HG02870 (cell line): Measurements from ENCODE around the gene USP6.
"Not testable (repeated sequence)": the region's sequence is repeated elsewhere in the genome, so short reads cannot be mapped to it uniquely, and the experiment has no call there.

Experiments used
- ATAC-seq: cut with Tn5 transposase; IDR thresholded peaks from one replicate; pipeline ENCODE4 v1.9.1; 2021; ENCODE audit warnings: mild to moderate bottlenecking, moderate library complexity; ENCODE audit not compliant: unreplicated experiment

The USP6 gene

DNA sequence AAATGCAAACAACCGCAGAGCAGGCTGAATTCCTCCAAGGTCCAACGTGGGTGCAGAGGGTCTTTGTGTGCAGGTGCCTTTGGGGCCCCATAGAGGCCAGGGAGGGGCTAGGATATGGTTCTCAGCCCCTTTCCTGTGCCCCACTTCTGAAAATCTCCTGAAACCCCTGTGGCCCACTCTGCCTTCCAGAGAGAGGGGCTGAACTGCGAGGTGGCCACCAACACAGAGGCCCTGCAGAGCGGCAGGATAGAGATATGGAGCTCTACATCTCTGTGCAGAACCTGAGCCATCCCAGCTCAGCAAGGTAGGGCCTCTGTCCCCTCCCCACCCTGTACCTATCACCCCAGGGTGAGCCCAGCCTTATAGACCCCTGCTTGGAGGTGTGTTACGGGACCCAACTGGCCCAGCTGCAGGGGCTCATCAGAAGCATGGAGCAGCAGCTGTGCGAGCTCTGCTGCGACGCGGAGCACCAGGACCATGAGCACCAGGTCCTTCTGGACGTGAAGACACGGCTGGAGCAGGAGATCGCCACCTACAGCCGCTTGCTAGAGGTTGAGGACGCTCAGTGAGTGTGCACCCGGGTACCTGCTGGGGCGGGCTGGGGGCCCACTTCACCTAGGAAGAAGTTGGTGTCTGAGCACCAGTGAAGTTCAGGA is 5.5 kb downstream of the USP6 start:
- no peak for ATAC-seq

DNA sequence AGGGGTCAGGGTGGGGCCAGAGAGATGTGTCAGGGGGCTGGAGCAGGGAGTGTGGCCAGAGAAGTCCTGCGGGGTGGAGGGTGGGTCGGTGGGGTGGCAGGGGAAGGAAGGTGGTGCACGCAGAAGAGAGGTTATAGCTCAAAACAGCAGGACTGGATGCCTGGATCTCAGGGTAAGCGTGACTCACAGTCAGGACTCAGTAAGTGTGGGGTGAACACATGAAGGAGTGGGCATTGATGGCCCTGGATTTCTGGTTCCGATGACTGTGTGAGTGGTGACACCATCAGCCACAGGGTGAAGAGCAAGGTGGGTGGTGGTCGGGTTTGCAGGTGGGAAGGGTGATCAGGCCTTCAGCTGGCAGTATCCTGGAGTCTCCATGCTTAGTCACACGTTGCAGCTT is 6.2 kb downstream of the USP6 start:
- not testable (repeated sequence) for ATAC-seq

DNA sequence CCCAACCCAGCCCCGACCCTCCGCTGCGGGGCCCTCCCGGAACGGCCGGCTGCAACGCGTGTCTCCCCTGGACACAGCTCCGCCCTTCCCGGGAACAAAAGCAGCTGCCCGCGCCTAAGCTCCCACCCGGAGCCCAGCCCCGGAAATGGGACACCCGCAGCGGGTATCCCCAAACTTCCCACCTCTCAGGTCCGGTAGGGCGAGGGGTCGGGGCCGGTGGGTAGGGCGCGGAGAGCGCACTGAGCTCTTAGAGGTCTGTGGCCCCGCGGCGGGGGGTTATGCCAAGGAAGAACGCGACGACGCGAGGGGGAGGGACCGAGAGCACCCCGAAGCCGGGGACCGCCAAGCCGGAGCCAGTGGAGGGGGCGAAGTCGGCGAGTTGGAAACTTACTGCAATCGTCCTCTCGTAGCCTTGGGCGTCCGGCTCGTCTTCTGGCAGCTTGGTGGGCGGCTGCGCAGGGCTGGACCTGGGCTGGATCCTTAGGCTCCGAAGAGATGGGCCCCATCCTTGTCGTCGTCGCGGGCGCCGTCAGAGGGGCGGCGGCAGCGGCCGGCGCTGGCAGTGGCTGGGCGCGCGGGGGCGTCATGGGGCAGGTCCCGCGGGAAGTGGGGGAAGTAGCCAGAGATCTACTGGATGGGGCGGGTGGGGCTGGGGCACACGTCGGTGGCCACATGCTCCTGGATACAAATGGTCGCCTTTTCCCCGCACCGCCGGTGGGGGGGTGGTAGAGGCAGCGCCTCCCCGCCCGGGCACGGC is 6.9 kb downstream of the USP6 start:
- no peak for ATAC-seq

DNA sequence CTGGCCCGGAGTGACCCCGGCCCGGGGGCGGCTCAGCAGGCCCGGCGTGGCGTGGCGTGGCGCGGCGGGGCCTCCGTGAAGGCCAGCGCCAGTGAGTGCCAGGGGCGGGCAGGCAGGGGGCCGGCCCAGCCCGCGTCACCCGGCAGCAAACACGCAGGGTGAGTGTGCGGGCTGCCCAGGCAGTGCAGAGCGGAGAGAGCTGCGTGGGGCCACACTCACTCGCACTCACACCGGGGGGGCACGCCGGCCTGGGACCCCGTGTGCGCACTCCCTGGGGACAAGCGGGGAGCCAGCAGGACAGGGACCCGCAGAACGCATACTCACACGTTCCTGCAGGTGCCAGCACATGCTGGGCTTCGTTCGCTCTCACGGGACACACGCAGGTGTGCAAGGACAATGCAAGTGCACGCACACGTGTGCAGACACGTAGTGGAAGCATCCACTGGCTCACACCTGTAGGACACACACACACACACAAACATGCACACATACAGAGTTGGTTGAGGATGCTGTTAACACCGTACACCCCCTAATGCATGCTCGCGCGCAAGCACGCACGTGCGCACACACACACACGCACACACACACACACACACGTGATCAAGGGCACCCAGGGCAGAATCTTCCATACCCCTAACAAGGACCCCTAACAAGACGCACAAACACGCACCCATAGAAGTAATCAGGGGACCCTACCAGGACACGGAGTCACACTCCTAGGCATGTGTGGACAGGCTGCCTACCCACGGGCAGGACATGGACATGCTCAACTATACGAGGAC is 7.7 kb downstream of the USP6 start:
- ATAC-seq, result no peak

DNA sequence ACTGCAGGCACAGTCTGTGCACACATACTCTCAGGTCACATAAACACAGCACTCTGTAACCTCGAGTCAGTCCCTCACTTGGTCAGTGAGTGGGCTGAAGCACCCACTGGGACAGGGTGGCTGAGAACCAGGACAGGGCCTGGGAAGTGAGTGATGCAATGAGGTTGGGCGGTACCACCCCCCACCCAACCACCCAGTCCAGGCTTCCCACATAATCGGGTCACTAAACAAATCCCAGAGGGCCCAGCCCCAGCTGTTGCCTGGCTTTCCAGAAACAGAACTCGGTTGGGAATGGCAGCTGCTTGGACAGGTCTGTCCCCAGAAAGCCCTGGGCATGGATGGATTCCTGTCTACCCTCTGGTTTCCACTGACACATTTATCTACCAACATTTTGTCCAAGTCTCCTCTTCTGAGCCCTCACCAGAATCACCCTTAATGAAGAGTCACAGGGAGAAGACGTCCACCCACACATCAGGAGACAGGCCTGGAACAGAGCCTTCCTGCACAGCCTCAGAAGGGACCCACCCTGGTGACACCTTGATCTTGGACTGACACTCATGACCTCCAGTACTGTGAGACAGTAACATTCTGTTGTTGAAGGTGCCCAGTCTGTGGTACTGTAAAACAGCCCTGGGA is 8.4 kb downstream of the USP6 start:
- not testable (repeated sequence) for ATAC-seq

DNA sequence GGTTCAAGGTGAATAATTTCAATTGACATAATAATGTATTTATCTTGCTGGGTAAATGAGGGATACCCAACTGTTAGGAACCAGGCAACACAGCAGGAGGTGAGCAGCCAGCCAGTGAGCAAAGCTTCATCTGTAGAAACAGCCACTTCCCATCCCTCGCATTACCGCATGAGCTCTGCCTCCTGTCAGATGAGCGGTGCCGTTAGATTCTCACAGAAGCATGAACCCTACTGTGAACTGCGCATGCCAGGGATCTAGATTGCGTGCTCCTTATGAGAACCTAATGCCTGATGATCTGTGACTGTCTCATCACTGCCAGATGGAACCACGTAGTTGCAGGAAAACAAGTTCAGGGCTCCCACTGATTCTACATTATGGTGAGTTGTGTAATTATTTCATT is 9.1 kb downstream of the USP6 start:
- not testable (repeated sequence) for ATAC-seq

DNA sequence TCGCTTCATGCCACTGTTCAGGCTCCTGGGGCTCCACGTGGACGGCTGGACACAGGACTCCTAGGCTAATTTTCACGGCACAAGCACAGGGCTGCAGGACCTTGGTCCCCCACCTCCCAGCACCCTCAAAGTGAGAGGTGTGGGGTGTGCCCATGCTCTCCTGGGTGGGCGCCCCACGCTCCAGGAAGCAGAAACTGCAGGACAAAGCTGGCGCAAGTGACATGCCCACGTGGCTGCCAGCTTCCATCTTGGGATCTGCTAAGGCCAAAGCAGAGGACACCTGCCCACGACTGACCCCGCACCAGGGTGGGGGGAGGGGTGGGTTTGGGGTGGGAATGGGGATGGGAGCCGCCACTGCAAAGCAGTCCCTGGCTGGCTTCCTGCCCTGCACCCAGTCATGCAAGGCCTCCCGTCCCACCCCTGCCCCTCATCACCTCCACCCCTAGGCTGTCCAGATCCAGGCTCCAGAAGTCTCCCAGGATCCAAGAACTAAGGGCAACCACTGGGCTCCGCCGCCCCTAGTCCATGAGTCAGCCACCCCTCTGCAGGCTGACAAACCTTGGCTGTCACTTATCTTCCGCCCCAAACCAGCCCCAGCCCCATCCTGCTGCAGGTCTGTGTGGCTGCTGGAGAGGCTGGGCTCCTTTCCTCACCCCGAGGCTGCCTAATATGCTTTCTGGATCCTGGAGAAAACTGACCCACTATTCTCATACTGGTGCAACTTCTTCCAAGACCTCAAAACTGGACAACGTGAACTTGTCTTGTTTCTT is 11.1 kb downstream of the USP6 start:
- ATAC-seq, result no peak

DNA sequence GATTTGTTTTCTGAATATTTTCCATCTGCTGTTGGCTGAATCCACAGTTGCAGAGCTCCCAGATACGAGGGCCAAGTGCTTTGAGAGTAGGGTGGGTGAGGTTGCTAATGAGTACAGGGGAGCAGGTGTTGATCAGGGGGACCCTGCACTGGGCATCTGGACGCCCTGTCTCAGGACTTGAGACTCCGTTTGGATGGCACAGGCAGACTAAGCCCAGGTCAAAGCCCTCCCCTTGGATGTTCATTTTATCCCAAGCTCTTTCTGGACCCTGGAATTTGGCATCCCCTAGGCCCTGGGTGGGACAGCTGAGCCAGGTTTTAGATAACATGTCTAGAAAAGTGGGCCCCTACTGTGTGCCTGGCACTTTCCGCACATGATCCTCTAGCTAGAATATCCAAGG is 12.1 kb downstream of the USP6 start:
- ATAC-seq, result no peak

DNA sequence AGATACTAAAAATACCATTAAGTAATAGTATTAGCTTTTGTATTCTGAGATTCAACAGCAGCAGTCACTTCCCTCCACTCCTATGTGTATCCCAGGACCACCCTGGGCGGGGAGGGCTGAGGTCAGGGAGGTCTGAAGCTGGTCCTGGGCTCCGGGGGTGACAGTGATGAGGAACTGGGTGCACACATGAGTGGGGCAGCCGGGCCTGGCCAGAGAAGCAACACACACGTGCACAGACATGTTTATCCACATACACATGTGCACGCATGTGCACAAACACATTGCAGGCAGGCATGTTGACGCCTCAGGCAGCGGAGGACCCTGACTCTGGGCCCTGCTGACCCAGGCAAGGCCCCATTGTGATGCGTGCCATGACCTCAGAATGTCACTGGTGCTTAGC is 12.6 kb downstream of the USP6 start:
- ATAC-seq, result not testable (repeated sequence)

DNA sequence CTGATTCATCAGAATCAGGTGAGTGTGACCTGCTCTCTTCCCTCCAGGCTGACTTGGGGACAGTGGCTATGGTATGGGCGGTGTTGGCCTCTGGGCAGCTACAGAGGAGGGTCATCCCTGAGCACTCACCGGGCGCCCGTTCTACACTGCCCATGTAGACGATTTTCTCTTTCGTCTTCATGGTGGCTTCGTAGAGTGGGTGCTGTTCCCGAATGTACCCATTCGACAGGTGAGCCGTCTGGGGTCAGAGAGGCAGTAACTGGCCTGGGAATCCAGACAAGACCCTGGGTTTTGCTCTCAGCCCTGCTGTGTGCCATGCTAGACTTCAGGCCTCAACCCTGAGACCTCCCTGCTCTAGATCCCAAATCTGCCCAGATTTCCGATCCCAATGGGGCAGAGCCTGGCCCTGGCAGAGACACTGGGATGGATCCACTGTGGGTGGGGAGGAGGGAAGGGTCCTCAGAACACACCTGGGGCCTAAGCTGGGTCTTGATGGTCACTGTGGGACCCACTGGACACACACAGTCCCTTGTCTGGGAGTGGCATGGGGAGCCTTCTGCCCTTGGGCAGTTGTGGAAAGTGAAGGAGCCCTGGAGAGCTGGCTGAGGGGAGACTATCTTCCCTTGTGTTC is 13.2 kb downstream of the USP6 start:
- no peak for ATAC-seq

DNA sequence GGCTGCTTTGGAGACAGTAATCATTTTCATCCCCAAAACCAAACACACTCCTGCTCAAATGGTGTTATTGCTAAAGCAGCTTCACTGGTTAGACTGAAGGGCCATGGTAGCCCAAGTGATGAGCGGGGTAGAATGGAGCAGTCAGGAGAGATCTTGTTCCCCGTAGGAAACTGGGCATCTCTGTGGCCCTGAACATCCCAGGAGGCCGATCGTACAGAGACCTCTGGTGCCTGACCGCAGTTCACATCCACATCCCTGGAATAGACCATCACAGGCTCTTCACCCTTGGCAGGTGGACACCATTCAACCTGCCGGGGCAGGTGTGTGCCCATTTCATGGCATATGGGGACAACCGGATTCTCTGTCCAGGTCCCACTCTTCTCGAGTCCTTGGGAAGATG is 13.9 kb downstream of the USP6 start:
- not testable (repeated sequence) for ATAC-seq

DNA sequence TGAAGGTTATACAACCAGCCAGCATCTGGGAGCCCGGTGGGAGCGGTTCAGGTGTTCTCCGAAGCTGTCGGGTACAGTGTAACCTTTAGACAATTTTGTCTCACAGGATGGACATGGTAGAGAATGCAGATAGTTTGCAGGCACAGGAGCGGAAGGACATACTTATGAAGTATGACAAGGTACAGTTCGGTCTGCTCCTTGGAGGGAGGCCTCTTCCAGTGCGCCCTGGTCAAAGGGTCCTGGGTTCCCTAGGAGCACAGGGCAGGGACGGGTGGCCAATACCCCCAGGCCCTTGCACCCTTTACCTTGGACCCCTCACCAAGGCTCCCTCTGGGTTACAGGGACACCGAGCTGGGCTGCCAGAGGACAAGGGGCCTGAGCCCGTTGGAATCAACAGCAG is 14.4 kb downstream of the USP6 start:
- not testable (repeated sequence) for ATAC-seq

DNA sequence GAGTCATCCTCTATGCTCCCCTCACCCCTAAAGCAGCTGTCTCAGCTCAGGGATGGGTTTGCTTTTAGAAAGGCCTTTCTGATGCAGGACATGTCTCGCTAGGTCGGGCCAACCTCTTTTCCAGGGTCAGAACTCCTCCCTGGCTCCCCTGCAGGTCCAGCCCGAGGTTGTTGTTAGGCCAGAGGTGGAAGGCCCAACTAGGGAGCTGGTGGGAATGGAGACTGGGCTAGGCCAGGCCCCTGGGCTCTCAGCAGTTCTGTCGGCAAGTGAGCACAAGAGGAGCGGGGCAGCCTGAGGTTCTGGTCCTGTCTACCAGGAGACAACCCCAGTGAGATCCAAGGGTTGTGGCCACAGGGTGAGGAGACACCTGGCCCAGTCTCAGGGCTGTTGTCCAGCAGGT is 14.9 kb downstream of the USP6 start:
- not testable (repeated sequence) for ATAC-seq

DNA sequence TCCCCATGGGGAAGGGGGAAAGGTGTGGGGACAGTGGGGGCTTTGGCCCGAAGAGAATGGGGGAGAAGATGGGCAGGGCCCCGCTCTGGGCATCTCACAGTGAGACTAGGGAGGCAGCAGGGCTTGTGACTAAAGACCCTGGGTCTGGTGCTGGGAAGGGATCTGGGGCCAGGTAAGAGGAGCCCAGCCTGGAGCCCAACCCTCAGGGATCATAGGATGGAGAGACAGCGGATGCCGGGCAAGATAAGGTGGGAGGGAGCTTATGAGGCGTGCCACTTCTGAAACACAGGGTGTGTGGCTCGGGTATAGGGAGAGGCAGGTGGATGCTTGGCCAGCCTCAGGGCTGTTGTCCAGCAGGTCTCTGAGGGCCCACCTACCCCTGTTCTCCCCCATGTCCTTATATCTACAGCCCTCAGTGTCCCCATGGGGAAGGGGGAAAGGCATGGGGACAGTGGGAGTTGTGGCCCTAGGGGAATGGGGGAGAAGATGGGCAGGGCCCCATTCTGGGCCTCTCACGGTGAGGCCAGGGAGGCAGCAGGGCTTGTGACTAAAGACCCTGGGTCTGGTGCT is 15.4 kb downstream of the USP6 start:
- ATAC-seq, result no peak

DNA sequence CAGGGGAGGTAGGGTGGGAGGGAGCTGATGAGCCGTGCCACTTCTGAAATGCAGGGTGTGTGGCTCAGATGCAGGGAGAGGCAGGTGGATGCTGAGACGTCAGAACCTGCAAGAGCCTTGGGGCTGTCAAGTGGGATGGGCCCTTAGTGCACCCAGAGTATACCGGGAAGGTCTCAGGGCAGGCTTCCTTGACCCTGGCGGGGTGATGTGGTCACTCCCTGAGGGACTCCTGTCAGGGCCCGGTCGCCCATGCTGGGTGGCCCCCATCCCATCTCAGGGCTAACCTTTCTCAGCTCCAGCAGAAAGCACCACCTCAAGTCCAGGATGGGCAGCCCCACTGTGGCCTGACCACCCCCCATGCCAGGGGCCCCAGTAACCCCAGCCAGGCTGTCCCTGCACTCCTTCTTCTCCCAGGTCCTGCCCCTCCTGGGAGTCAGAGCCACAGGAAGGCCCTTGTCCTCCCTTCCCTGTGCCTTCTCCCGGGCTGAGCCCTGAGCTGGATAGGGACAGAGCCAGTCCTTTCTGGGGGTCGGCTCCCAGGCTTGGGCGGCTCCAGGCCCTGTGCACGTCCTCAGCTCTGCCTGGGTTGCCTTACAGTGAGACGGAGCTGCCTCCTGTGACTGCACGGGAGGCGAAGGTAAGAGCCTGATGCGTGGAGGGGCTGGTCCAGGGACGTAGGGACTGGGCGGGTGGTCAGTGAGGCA is 16.1 kb downstream of the USP6 start:
- not testable (repeated sequence) for ATAC-seq

DNA sequence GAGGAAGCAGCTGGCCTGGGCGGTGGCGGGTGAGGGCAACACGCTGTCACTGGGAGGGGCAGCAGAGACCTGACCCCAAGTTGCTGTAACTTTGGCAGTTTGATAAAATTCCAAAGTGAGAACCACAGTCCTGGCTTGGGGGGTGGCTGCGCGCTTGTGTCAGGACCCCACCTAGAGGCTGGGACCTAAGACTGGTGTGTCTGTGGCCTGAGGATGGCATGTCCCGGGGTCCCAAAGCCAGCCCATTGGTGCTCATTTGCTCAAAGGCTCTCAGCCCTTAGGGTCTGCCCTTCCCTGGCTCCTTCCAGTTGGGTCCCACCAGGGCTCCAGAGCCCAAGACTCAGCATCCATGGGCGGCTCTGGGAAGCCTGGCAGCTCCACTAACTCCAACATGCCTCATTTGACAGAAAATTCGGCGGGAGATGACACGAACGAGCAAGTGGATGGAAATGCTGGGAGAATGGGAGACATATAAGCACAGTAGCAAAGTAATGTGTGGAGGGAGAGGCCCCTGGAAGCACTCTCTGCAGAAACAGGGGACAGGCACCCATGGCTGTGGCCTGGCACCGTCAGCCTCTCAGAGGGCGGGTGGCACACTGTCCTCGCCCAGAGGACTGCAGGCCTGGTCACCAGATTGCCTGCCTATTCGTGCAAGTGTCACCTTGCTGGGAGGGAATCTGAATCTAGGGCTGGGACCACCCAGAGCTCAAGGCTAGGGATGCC is 16.8 kb downstream of the USP6 start:
- not testable (repeated sequence) for ATAC-seq

DNA sequence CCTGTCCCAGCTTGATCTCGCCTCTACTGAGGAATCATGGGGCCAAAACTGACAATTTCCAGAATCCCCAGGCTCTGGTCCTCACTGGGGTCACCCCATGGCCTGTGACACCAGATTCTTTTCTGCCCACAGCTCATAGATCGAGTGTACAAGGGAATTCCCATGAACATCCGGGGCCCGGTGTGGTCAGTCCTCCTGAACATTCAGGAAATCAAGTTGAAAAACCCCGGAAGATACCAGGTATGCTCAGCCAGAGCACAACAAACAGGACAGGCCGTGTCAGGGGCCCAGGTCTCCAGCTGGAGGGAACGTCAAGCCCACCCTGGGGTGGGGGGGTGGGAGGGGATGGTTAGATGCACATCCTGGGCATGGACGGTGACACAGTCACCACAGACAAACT is 17.5 kb downstream of the USP6 start:
- ATAC-seq, result no peak

DNA sequence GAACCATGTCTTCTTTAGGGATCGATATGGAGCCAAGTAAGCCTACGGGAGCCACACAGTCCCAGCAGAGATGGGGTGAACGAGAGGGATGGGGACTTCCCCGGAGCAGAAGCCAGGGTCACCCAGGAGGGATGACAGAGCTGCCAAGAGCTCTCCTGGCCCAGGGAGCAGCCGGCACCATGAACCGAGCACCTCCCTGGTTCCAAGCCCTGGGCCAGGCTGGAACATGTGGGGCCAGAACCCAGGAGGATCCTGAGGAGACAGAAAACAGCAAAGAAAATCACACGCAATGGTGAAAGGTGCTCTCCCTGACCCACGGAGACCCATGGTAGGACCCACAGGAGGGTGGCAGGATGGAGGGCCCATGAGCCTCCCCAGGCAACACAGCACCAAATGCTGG is 18.1 kb downstream of the USP6 start:
- ATAC-seq, result not testable (repeated sequence)
